ENCODE measurements around the gene TMEM120A.

The TMEM120A gene

DNA sequence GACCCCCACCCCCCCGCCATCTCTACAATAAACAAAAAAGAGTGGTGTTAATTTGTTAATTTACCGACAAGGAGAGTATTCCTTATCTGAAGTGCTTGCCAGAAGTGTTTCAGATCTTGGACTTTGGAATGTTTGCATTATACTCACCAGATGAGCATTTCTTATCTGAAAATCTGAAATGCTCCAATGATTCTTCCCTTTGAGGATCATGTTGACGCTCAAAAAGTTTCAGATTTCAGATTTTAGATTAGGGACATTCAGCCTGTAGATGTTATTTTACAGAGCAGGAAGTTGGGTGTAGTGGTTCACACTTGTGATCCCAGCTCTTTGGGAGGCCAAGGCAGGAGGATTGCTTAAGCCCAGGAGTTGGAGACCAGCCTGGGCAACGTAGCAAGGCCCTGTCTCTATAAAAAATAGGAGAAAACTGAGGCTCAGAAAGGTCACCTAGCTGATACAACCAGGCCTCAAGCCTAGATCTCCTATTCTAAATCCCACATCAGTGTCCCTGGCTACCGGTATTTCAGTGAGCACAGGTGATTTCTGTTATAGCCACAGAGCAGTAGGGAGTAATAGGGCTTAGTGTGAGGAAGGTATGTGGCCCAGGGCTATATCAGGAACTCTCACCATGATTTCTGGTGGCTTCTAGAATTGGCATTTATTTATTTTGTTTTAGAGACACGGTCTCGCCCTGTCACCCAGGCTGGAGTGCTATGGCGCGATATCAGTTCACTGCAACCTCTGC, 35.4 kb downstream of the TMEM120A start:
- peaks cover 6% of the 10 kb centered on the region for H3K4me1 Mint-ChIP-seq
- no peaks in the 10 kb centered on the region for H3K27me3 Mint-ChIP-seq
- H3K4me3 Mint-ChIP-seq: no peak overlapping the region
- H3K36me3 Mint-ChIP-seq: peaks cover 12% of the 10 kb centered on the region
- H3K9me3 Mint-ChIP-seq: no peaks in the 10 kb centered on the region
- no peak overlapping the region for H3K27ac Mint-ChIP-seq

DNA sequence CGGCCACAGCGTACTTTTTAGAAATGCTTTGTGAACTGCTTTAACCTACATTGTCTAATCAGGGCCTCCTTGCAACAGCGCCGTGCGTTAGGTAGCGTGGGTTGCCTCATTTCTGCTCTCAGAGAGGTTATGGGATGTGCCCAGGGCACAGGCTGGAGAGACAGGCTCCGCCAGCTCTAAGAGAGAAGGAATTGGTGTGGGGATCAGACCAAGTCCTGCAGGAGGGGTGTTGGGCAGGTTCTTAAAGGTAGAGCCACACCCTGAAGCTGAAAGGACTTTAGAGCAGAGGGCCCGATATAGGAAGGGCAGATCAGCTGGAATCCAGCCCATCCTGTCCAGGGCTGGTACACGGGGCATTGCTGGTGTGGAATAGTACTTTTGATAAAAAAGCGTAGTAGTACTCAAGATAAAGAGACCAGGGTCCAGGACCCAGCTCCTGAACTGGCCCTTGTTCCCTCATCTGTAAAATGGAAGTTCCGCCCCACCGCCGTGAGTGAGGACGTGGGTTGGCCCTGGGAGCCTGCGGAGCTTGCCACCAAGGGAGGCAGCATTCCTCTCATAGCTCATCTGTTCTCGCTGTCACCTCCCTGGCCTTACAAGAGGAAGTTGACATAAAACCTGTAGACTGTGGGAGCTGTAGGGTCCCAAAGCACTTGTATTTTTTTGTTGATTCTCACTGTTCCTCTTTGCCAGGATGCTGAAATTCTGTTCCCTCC, 37.2 kb downstream of the TMEM120A start:
- Mint-ChIP-seq H3K27me3 (no peaks in the 10 kb centered on the region), H3K36me3 (peaks cover 10% of the 10 kb centered on the region), H3K4me1 (no peaks in the 10 kb centered on the region), H3K27ac (no peak overlapping the region), H3K9me3 (no peaks in the 10 kb centered on the region), H3K4me3 (no peak overlapping the region)

- H3K27me3 Mint-ChIP-seq: no peaks in the 10 kb centered on the region
- H3K27ac Mint-ChIP-seq: no peak overlapping the region
- H3K4me1 Mint-ChIP-seq: no peaks in the 10 kb centered on the region
- H3K36me3 Mint-ChIP-seq: peaks cover 10% of the 10 kb centered on the region
- H3K9me3 Mint-ChIP-seq: no peaks in the 10 kb centered on the region
- no peak overlapping the region for H3K4me3 Mint-ChIP-seq
Observed at GRCh38 chr7:75955331-75955955, 39.0 kb downstream of the TMEM120A start.

DNA sequence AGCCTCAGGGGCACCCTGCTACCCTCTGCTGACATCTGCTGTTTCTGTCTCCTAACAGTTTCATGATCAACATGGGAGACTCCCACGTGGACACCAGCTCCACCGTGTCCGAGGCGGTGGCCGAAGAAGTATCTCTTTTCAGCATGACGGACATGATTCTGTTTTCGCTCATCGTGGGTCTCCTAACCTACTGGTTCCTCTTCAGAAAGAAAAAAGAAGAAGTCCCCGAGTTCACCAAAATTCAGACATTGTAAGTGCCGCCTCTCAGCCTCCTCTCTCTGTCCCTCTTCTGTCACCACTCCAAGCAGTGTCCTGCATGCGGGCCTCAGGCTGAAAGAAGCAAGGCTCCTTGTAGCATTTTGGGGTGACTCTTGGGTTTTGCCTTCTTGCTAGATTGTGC, 40.5 kb downstream of the TMEM120A start:
- no peak overlapping the region for H3K4me3 Mint-ChIP-seq
- no peaks in the 10 kb centered on the region for H3K27me3 Mint-ChIP-seq
- no peaks in the 10 kb centered on the region for H3K9me3 Mint-ChIP-seq
- H3K4me1 Mint-ChIP-seq: peaks cover under 1% of the 10 kb centered on the region
- H3K27ac Mint-ChIP-seq: no peak overlapping the region
- peaks cover 10% of the 10 kb centered on the region for H3K36me3 Mint-ChIP-seq

DNA sequence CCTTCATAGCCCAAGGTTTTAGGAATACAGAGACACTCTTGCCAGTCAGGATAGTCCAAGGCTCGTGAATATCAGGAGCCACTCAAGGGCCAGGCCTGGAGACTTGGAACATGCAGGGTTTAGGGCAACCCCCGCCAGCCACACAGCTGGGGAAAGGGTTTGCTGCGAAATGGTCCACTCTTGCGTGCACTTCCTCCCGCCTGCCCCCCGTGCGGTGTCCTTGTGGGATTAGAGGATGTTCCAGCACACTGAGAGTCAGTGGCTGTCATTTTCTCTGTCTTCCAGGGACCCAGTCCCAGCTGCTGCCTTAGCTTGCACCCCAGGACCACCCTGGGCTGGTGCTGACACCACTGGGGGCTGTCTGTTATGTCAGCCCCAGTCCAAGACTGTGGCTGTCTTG, 41.0 kb downstream of the TMEM120A start:
- Mint-ChIP-seq H3K36me3 (peaks cover 10% of the 10 kb centered on the region), H3K9me3 (no peaks in the 10 kb centered on the region), H3K27me3 (no peaks in the 10 kb centered on the region), H3K4me1 (peaks cover 6% of the 10 kb centered on the region), H3K4me3 (no peak overlapping the region), H3K27ac (no peak overlapping the region)

DNA sequence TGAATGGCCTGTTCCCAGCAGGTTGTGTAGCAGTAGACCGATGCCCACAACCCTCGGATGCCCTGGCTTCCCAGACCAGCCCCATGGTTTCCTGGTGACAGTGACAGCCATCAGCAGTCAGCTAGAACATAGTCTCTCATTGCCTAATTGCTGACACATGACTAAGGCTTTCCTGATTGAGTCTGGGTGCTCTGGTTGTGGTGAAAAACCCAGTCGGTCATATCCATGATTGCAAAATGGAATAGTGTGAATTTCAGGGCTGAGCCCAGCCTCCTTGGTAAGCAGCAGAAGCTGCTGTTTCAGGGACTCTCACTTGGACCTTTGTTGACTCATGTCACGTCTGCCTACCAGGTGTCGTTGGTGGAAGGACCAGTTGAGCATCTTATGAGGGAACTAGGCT, 42.9 kb downstream of the TMEM120A start:
- no peak overlapping the region for H3K27ac Mint-ChIP-seq
- H3K9me3 Mint-ChIP-seq: no peaks in the 10 kb centered on the region
- peaks cover 6% of the 10 kb centered on the region for H3K36me3 Mint-ChIP-seq
- H3K27me3 Mint-ChIP-seq: no peaks in the 10 kb centered on the region
- H3K4me1 Mint-ChIP-seq: peaks cover 9% of the 10 kb centered on the region
- no peak overlapping the region for H3K4me3 Mint-ChIP-seq

GRCh38 chr7:75950111-75950681, 44.2 kb downstream of the TMEM120A start:
- no peak overlapping the region for H3K4me3 Mint-ChIP-seq
- peaks cover 4% of the 10 kb centered on the region for H3K36me3 Mint-ChIP-seq
- H3K9me3 Mint-ChIP-seq: no peaks in the 10 kb centered on the region
- H3K4me1 Mint-ChIP-seq: peaks cover 9% of the 10 kb centered on the region
- no peak overlapping the region for H3K27ac Mint-ChIP-seq
- no peaks in the 10 kb centered on the region for H3K27me3 Mint-ChIP-seq

- H3K9me3 Mint-ChIP-seq: no peaks in the 10 kb centered on the region
- no peaks in the 10 kb centered on the region for H3K36me3 Mint-ChIP-seq
- H3K27ac Mint-ChIP-seq: no peak overlapping the region
- peaks cover 14% of the 10 kb centered on the region for H3K4me1 Mint-ChIP-seq
- no peak overlapping the region for H3K4me3 Mint-ChIP-seq
- H3K27me3 Mint-ChIP-seq: no peaks in the 10 kb centered on the region
Observed at GRCh38 chr7:75948179-75948578, 46.2 kb downstream of the TMEM120A start.

- H3K9me3 Mint-ChIP-seq: no peaks in the 10 kb centered on the region
- no peak overlapping the region for H3K27ac Mint-ChIP-seq
- H3K36me3 Mint-ChIP-seq: no peaks in the 10 kb centered on the region
- peaks cover 14% of the 10 kb centered on the region for H3K4me1 Mint-ChIP-seq
- H3K27me3 Mint-ChIP-seq: no peaks in the 10 kb centered on the region
- no peak overlapping the region for H3K4me3 Mint-ChIP-seq
Observed at GRCh38 chr7:75946207-75946855, 48.1 kb downstream of the TMEM120A start.

DNA sequence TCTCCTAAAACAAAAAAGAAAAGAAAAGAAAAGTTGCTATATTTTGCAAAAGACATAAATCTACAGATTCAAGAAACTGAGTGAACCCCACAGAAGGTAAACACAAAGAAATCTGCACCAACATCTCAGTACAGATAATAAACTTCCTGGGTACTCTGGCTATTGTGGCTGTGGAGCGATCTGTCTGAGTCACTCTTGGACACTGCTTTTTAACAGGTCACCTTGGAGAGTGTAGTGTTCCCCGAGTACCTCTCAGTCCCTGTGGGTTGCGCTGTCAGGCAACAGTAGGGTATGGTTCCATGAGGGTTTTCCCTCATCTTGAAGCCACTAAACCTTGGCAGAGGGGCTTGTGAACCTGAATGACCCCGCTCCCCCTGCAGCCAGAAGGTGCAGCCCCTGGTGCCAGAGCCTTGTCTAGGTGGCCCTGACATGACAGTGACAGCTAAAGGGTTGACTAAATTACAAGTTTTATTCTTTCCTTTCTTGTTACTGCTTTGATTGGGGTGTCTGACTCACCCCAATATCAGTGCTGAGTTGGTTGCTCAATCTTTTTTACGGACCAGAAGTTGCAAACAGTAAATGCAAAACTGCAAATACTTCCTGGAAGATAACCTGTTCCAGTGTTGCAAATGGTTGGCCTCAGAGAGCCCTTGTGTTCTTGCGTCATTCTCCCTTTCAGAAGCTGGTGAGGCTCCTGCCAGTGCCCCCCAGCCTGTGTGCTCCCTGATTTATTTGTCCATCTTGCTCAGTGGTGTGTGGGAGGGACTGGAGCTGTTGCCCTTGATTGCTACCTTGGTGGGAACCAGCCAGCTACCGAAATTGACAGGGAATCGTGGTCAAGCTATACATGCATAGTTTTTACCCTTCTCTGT, 48.9 kb downstream of the TMEM120A start:
- no peaks in the 10 kb centered on the region for H3K9me3 Mint-ChIP-seq
- H3K4me3 Mint-ChIP-seq: no peak overlapping the region
- no peaks in the 10 kb centered on the region for H3K27me3 Mint-ChIP-seq
- no peaks in the 10 kb centered on the region for H3K36me3 Mint-ChIP-seq
- H3K4me1 Mint-ChIP-seq: peaks cover 14% of the 10 kb centered on the region
- no peak overlapping the region for H3K27ac Mint-ChIP-seq

GRCh38 chr7:75944507-75944906, 49.9 kb downstream of the TMEM120A start:
- H3K36me3 Mint-ChIP-seq: no peaks in the 10 kb centered on the region
- H3K9me3 Mint-ChIP-seq: no peaks in the 10 kb centered on the region
- H3K27ac Mint-ChIP-seq: no peak overlapping the region
- no peaks in the 10 kb centered on the region for H3K27me3 Mint-ChIP-seq
- H3K4me1 Mint-ChIP-seq: peaks cover 14% of the 10 kb centered on the region
- no peak overlapping the region for H3K4me3 Mint-ChIP-seq

DNA sequence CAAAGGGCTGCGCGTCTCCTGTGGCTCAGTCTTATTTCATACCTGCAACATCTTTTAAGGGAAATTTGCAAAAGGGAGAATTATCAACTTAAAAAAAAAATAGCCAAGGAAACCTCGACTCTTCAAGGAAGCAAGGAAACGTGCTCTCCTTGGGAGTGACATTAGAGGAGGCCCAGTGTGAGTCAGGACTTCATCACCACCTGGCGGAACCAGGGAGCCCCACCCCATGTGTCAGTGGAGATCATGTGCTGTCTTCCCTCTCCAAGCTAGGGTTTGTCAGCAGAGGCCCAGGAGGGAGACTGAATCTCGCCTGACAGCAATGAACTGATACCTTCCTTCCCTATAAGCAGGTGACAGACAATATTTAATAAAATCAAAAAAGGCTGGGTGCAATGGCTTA, 50.5 kb downstream of the TMEM120A start:
- H3K36me3 Mint-ChIP-seq: peaks cover 2% of the 10 kb centered on the region
- H3K27me3 Mint-ChIP-seq: no peaks in the 10 kb centered on the region
- no peak overlapping the region for H3K4me3 Mint-ChIP-seq
- no peaks in the 10 kb centered on the region for H3K9me3 Mint-ChIP-seq
- H3K27ac Mint-ChIP-seq: no peak overlapping the region
- H3K4me1 Mint-ChIP-seq: peaks cover 15% of the 10 kb centered on the region

DNA sequence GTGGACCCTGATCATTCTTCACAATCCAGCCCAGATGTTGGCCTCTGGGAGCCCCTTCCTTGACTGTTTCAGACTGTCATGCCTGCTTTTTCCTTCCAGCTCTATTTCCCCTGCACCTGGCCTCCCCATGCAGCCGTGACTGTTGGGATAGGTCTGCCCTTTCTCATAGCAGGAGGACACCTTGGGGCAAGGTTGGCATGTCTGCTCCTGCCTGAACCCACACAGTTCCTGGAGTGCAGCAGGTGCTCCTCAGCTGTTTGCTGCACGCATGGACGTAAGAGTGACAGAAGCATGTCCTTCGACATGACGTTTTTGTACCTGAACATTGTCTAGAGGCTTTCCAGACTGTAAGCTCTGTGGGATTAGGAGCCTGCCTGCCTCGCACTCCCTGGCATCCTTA, 55.5 kb downstream of the TMEM120A start:
- no peak overlapping the region for H3K4me3 Mint-ChIP-seq
- H3K27me3 Mint-ChIP-seq: no peaks in the 10 kb centered on the region
- no peak overlapping the region for H3K27ac Mint-ChIP-seq
- H3K4me1 Mint-ChIP-seq: peaks cover 9% of the 10 kb centered on the region
- H3K36me3 Mint-ChIP-seq: peaks cover 7% of the 10 kb centered on the region
- H3K9me3 Mint-ChIP-seq: no peaks in the 10 kb centered on the region

DNA sequence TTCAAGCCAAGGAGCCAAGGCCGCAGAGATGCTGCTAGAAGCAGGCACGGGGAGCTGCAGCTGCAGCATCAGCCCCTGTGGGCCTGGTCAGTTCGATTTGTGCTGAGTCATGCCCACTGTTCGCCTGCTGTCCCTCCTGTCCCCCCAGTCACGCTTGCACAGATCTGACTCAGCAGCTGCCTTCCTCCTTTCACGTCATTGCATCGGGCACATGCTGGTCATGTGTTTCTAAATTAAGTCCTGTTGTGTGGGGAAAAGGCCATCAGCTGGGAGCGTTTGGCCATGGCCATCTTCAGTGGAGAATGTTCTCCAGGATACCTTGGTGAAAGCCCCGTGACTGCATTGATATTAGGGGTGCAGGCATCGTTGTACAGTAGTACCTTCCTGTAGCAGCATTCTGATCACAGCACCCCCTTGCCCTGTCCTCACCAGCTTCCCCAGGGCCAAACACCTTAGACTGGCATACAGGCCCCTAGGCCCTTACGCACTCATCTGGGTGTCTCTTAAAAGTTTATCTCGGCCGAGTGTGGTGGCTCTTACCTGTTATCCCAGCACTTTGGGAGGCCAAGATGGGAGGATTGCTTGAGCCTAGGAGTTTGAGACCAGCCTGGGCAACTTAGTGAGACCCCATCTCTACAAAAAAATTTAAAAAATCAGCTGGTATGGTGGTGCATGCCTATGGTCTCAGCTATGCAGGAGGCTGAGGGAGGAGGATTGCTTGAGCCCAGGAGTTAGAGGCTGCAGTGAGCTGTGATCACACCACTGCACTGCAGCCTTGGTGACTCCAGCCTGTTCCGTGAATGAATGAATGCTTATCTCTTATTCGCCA, 56.2 kb downstream of the TMEM120A start:
- H3K36me3 Mint-ChIP-seq: peaks cover 10% of the 10 kb centered on the region
- no peaks in the 10 kb centered on the region for H3K27me3 Mint-ChIP-seq
- no peaks in the 10 kb centered on the region for H3K9me3 Mint-ChIP-seq
- peaks cover 9% of the 10 kb centered on the region for H3K4me1 Mint-ChIP-seq
- H3K27ac Mint-ChIP-seq: no peak overlapping the region
- no peak overlapping the region for H3K4me3 Mint-ChIP-seq

Measured in activated naive CD4-positive, alpha-beta T cell treated with anti-CD3 and anti-CD28 coated beads, Interleukin-2, amount 50 U/mL, for 24 hours (primary cell).